Amygdala (tissue), 56 donors: ENCODE data around the gene CHD9NB.

ENCODE experiments used
- DNase-seq, 56 donors: peaks; one replicate each; lab custom pipeline; 2025; lab: John Stamatoyannopoulos, UW

CHD9NB gene

GRCh38 chr16:53052519-53053501 lies at the start of gene CHD9NB:
Gene CHD9NB, minus strand, starts transcription at chr16:53052897. Its CDS starts 8,739 bp downstream, at chr16:53044158.
- no peak for DNase-seq

- DNase-seq = no peak
Measured at GRCh38 chr16:53100889-53101288, 48.2 kb upstream of the CHD9NB start.

- no peak for DNase-seq
Measured at GRCh38 chr16:53100131-53100748, 47.5 kb upstream of the CHD9NB start.

- DNase-seq = peak in 55 of 56 donors; percentile 46 to 92 (median 83)
Measured at GRCh38 chr16:53099318-53100130, 46.8 kb upstream of the CHD9NB start.

- peak in 49 of 56 donors; percentile 17 to 82 (median 57) for DNase-seq
Measured at GRCh38 chr16:53098526-53099317, 46.0 kb upstream of the CHD9NB start.

- DNase-seq = no peak
Measured at GRCh38 chr16:53097190-53097589, 44.5 kb upstream of the CHD9NB start.

- DNase-seq = peak in 24 of 56 donors; percentile 5 to 54 (median 21)
Measured at GRCh38 chr16:53094013-53094630, 41.4 kb upstream of the CHD9NB start.

- no peak for DNase-seq
Measured at GRCh38 chr16:53093162-53093744, 40.6 kb upstream of the CHD9NB start.

- no peak for DNase-seq
Measured at GRCh38 chr16:53092284-53092683, 39.6 kb upstream of the CHD9NB start.

- DNase-seq = peak in 52 of 56 donors; percentile 12 to 91 (median 73)
Measured at GRCh38 chr16:53091466-53092211, 38.9 kb upstream of the CHD9NB start.

- peak in 54 of 56 donors; percentile 50 to 92 (median 80) for DNase-seq
Measured at GRCh38 chr16:53090591-53091411, 38.1 kb upstream of the CHD9NB start.

GRCh38 chr16:53090286-53090590 lies 37.5 kb upstream of the CHD9NB start:
- DNase-seq = no peak

- DNase-seq = peak in 31 of 56 donors; percentile 6 to 70 (median 31)
Measured at GRCh38 chr16:53089434-53090285, 37.0 kb upstream of the CHD9NB start.

GRCh38 chr16:53087101-53087500 lies 34.4 kb upstream of the CHD9NB start:
- no peak for DNase-seq

GRCh38 chr16:53085931-53086421 lies 33.3 kb upstream of the CHD9NB start:
- DNase-seq = no peak

- no peak for DNase-seq
Measured at GRCh38 chr16:53085369-53085843, 32.7 kb upstream of the CHD9NB start.
